Measurements from ENCODE around the gene PDE4D. TPM values are rescaled to one million over a fixed set of nuclear protein-coding genes. Genes with fewer than 3 reads are reported as not detected.

PDE4D gene
- total RNA-seq, 4 donors from 2014 or later, result 14.7 to 36.3 (median 24.7) TPM

DNA sequence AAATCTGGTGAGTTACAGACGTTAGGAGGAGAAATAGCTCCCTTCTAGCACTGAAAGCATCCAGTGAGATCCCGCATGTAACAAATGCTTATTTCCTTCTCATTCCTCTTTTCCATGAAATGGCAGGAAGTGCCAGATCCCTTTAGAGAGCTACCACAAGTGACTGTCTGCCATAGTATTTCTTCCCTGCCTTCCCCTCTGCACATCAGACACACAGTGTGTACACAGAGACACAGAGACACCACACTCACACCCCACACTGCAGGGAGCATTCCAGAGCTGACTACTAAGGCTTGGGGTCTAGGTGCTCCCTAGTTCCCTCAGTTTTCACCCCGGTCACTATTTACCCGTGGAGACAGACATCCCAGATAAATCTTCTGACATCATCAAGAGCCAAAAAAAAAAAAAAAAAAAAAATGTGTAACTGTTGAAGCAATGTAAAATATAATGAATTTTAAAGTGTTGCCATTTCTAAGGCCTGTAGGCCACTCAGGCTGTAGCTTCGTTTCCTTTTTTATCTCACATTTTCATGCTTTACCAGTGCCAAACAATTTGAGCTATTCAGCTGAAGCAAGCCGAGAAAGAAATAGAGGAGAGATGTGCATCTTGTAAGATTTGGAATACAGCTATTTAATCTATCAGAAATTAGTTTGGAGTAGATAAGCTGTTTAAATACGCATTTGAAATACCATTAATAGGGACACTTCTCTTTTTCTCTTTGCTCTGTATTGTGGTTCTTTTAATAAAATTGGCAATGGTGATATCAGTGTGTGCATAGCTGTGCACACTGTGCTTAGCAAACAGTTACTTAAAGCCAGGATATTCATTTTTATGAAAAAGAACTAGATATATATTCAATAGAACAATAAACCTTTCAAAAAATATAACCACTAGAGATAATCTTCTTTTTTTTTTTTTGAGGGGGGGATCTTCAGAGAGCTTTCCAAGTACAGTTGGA is 405.5 kb downstream of the PDE4D start:
- Histone ChIP-seq H3K4me1 (peaks cover 3 to 5% of the 10 kb centered on the region in 2 donors), H3K27me3 (no peaks in the 10 kb centered on the region), H3K9me3 (no peaks in the 10 kb centered on the region), H3K36me3 (no peaks in the 10 kb centered on the region), H3K4me3 (replicated peaks in 1 of 3) (no peak overlapping the region), H3K27ac (peak overlapping the region in 2 of 3 donors; percentile 10 to 15)
- WGBS, 2 donors, result 60% methylated on average over 7 of the region's 7 CpGs
- intact Hi-C loops (cut with DNase I), result no loop called here
- TF ChIP-seq CTCF (IDR thresholded peaks at IDR 0.05) (no peak), POLR2A (IDR thresholded peaks at IDR 0.05) (no peak)
- no peak for DNase-seq

- WGBS, 2 donors, result 35 to 42% methylated on average over 5 of the region's 5 CpGs
- intact Hi-C loops (cut with DNase I), result no loop called here
- no peak for TF ChIP-seq POLR2A (IDR thresholded peaks at IDR 0.05)
- no peak for TF ChIP-seq CTCF (IDR thresholded peaks at IDR 0.05)
- Histone ChIP-seq H3K4me1 (peaks cover 3 to 5% of the 10 kb centered on the region in 2 donors), H3K36me3 (no peaks in the 10 kb centered on the region), H3K9me3 (no peaks in the 10 kb centered on the region), H3K4me3 (replicated peaks in 1 of 3) (no peak overlapping the region), H3K27me3 (no peaks in the 10 kb centered on the region), H3K27ac (peak overlapping the region in 1 of 3 donors; percentile 10)
- DNase-seq, result no peak
Measured at GRCh38 chr5:59487068-59487686, 406.3 kb downstream of the PDE4D start.

DNA sequence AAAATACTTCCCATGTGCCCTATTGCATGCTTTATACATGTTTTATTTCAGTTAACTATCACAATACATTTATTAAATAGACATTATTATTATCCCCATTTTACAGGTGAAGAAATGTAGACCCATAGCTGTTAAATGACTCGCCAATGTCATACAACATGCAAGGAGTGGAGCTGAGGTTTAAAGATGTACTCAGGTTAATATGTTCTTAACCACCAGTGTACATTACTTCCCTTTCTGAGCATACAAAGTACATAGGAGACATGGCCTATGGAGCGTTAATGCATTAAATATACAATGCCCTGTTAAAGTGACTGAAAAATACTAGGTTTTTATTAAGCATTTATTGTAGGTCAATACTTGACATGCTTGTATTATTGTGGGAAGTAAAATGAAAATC is 407.0 kb downstream of the PDE4D start:
- Histone ChIP-seq H3K27ac (no peak overlapping the region), H3K4me3 (replicated peaks in 1 of 3) (no peak overlapping the region), H3K9me3 (no peaks in the 10 kb centered on the region), H3K4me1 (peaks cover 3 to 5% of the 10 kb centered on the region in 2 donors), H3K27me3 (no peaks in the 10 kb centered on the region), H3K36me3 (no peaks in the 10 kb centered on the region)
- DNase-seq, result no peak
- WGBS, 2 donors, result 91 to 92% methylated on average over 2 of the region's 2 CpGs
- TF ChIP-seq POLR2A (IDR thresholded peaks at IDR 0.05) (no peak), CTCF (IDR thresholded peaks at IDR 0.05) (no peak)
- intact Hi-C loops (cut with DNase I), result no loop called here

GRCh38 chr5:59485629-59486439 is 407.7 kb downstream of the PDE4D start:
- Histone ChIP-seq H3K9me3 (no peaks in the 10 kb centered on the region), H3K36me3 (no peaks in the 10 kb centered on the region), H3K27me3 (no peaks in the 10 kb centered on the region), H3K27ac (no peak overlapping the region), H3K4me3 (replicated peaks in 1 of 3) (no peak overlapping the region), H3K4me1 (peaks cover 3 to 5% of the 10 kb centered on the region in 2 donors)
- 53 to 61% methylated on average over 2 of the region's 2 CpGs for WGBS, 2 donors
- intact Hi-C loops (cut with DNase I), result no loop called here
- TF ChIP-seq POLR2A (IDR thresholded peaks at IDR 0.05), result no peak
- TF ChIP-seq CTCF (IDR thresholded peaks at IDR 0.05), result no peak
- no peak for DNase-seq
